IMR-90 (cell line): ENCODE results near the gene CGREF1. TPM values are rescaled to one million over a fixed set of nuclear protein-coding genes. Genes with fewer than 3 reads are reported as not detected.
"Not testable (repeated sequence)": the region's sequence is repeated elsewhere in the genome, so short reads cannot be mapped to it uniquely, and the experiment has no call there.

ENCODE experiments used
- ATAC-seq: fragments of 200-7000 bp; cut with Tn5 transposase; 2 replicates; pipeline ENCODE4 v1.9.1; 2020; ENCODE audit warnings: low read depth, mild to moderate bottlenecking, moderate library complexity
- BruUV-seq: library from RNA; stranded (reverse); fragments of 400-500 nt; replicated peaks from 2 replicates; lab custom pipeline; 2021; lab: Mats Ljungman, UMichigan
- CTCF ChIA-PET: fragments of 300-600 bp; formaldehyde crosslinking; extraction: SDS; loops from one replicate; lab custom pipeline; 2021; ENCODE audit warnings: antibody characterized with exemption; lab: Yijun Ruan, JAX
- POLR2A ChIA-PET: fragments of 300-600 bp; sonication (Branson Sonifier 250); formaldehyde crosslinking; loops from one replicate; lab custom pipeline; 2022; ENCODE audit warnings: antibody characterized with exemption; ENCODE audit not compliant: unreplicated experiment; lab: Charles Lee
- DNase-seq: peaks from one replicate; pipeline ENCODE4 v3.0.0; 2013
- H2AFZ ChIP-seq: replicated peaks from 2 replicates; pipeline ENCODE3; 2013; ENCODE audit warnings: low read length, mild to moderate bottlenecking; ENCODE audit not compliant: poor library complexity
- H2AK5ac ChIP-seq: 2 replicates; pipeline ENCODE4 v1.6.1; 2013; ENCODE audit warnings: low read depth, low read length, inconsistent platforms
- H2AK9ac ChIP-seq: replicated peaks from 2 replicates; pipeline ENCODE3; 2013; ENCODE audit warnings: mild to moderate bottlenecking, low read depth, low read length, moderate library complexity; ENCODE audit not compliant: poor library complexity
- H2BK120ac ChIP-seq: 2 replicates; pipeline ENCODE4 v1.6.1; 2013; ENCODE audit warnings: low read depth, low read length, inconsistent platforms
- H2BK15ac ChIP-seq: 3 replicates; pipeline ENCODE4 v1.6.1; 2013; ENCODE audit warnings: low read depth, low read length, inconsistent platforms
- H2BK20ac ChIP-seq: 2 replicates; pipeline ENCODE4 v1.6.1; 2013; ENCODE audit warnings: low read depth, mild to moderate bottlenecking, inconsistent platforms, low read length, moderate library complexity
- H2BK5ac ChIP-seq: 2 replicates; pipeline ENCODE4 v1.6.1; 2013; ENCODE audit warnings: mild to moderate bottlenecking, low read depth, low read length, inconsistent platforms; ENCODE audit not compliant: poor library complexity, severe bottlenecking
- H3K14ac ChIP-seq: replicated peaks from 2 replicates; pipeline ENCODE4 v1.6.1; 2013; ENCODE audit warnings: low read depth, low read length, inconsistent platforms
- H3K18ac ChIP-seq: 2 replicates; pipeline ENCODE4 v1.6.1; 2013; ENCODE audit warnings: low read depth, low read length, control low read depth
- H3K23ac ChIP-seq: 2 replicates; pipeline ENCODE4 v1.6.1; 2013; ENCODE audit warnings: low read depth, low read length, inconsistent platforms
- H3K27ac ChIP-seq: 2 replicates; pipeline ENCODE4 v1.5.1; 2013; ENCODE audit warnings: mild to moderate bottlenecking, control low read depth, low read length; ENCODE audit not compliant: insufficient read depth
- H3K27me3 ChIP-seq: 2 replicates; pipeline ENCODE4 v1.6.1; 2013; ENCODE audit warnings: low read length; ENCODE audit not compliant: control insufficient read depth, insufficient read depth
- H3K36me3 ChIP-seq: 2 replicates; pipeline ENCODE4 v1.6.1; 2013; ENCODE audit warnings: low read length, mixed read lengths; ENCODE audit not compliant: control insufficient read depth, insufficient read depth
- H3K4ac ChIP-seq: 2 replicates; pipeline ENCODE4 v1.6.1; 2013; ENCODE audit warnings: low read depth, low read length, inconsistent platforms
- H3K4me1 ChIP-seq: 2 replicates; pipeline ENCODE4 v1.6.1; 2013; ENCODE audit warnings: low read length, mixed read lengths; ENCODE audit not compliant: control insufficient read depth, insufficient read depth
- H3K4me2 ChIP-seq: 2 replicates; pipeline ENCODE4 v1.6.1; 2013; ENCODE audit warnings: low read depth, mild to moderate bottlenecking, control low read depth, low read length, moderate library complexity
- H3K4me3 ChIP-seq: 2 replicates; pipeline ENCODE4 v1.5.1; 2013; ENCODE audit warnings: low read depth, mild to moderate bottlenecking, control low read depth, low read length, moderate library complexity; ENCODE audit not compliant: insufficient read depth
- H3K56ac ChIP-seq: 2 replicates; pipeline ENCODE4 v1.6.1; 2013; ENCODE audit warnings: low read length, inconsistent platforms; ENCODE audit not compliant: insufficient read depth; ENCODE audit errors: extremely low read depth
- H3K79me1 ChIP-seq, 2 experiments: 2 replicates each; pipeline ENCODE4 v1.6.1; 2013; ENCODE audit warnings: low read length in 2 of 2, inconsistent platforms in 1 of 2, low read depth in 1 of 2
- H3K9ac ChIP-seq: 2 replicates; pipeline ENCODE4 v1.6.1; 2013; ENCODE audit warnings: low read depth, low read length, control low read depth
- H3K9me1 ChIP-seq: 2 replicates; pipeline ENCODE4 v1.6.1; 2013; ENCODE audit warnings: low read length, inconsistent platforms; ENCODE audit not compliant: insufficient read depth
- H3K9me3 ChIP-seq: 2 replicates; pipeline ENCODE4 v1.6.1; 2013; ENCODE audit warnings: low read length; ENCODE audit not compliant: control insufficient read depth, insufficient read depth
- H4K20me1 ChIP-seq: 2 replicates; pipeline ENCODE4 v1.6.1; 2013; ENCODE audit warnings: low read length, inconsistent platforms; ENCODE audit not compliant: insufficient read depth
- H4K5ac ChIP-seq: 2 replicates; pipeline ENCODE4 v1.6.1; 2013; ENCODE audit warnings: mild to moderate bottlenecking, low read depth, low read length, control low read depth
- H4K8ac ChIP-seq, 2 experiments: 2 replicates each; pipeline ENCODE4 v1.6.1; 2013; ENCODE audit warnings: low read depth in 2 of 2, low read length in 2 of 2, control low read depth in 1 of 2, inconsistent platforms in 1 of 2
- H4K91ac ChIP-seq: 2 replicates; pipeline ENCODE4 v1.6.1; 2013; ENCODE audit warnings: low read depth, low read length, inconsistent platforms; ENCODE audit not compliant: insufficient read depth
- WGBS, 2 experiments: methylation state at CpG; one replicate each; pipeline versions ENCODE4 v1.1.5 to v1.1.7; 2013; ENCODE audit warnings: missing lambda C conversion rate in 2 of 2; ENCODE audit not compliant: insufficient read length in 1 of 2; ENCODE audit errors: extremely low coverage in 2 of 2; 5-methylcytosine and 5-hydroxymethylcytosine counted together
- dilution Hi-C: fragments of 300-500 bp; cut with HindIII; formaldehyde crosslinking; loops from one replicate; pipeline ENCODE4 v1.14.3; 2018; ENCODE audit warnings: low sequenced_read_pairs; ENCODE audit not compliant: unreplicated experiment
- in situ Hi-C: fragments of 300-500 bp; cut with MboI; formaldehyde crosslinking; loops from 3 replicates; pipeline ENCODE4 v1.14.3; 2019; ENCODE audit warnings: low sequenced_read_pairs, inconsistent platforms, mixed read lengths
- intact Hi-C: fragments of 100-400 bp; cut with micrococcal nuclease; formaldehyde crosslinking; loops from 2 replicates; pipeline ENCODE4 v1.10.0; 2022
- polyA plus RNA-seq, 3 experiments: library from polyadenylated mRNA; depleted of rRNA; stranded (reverse); fragments of >200 nt; gene quantifications; 2 replicates each; pipeline ENCODE4 v1.2.3, GENCODE V29; 2012; ENCODE audit warnings: low replicate concordance in 1 of 3
- total RNA-seq: library from RNA; depleted of rRNA; stranded (reverse); fragments of >200 nt; gene quantifications from 2 replicates; pipeline ENCODE4 v1.2.3, GENCODE V29; 2012

CGREF1 gene
- total and polyA plus RNA-seq, 2 of the 4 experiments (the other 2 are of a cell fraction), result 0.54 to 1.3 TPM

DNA sequence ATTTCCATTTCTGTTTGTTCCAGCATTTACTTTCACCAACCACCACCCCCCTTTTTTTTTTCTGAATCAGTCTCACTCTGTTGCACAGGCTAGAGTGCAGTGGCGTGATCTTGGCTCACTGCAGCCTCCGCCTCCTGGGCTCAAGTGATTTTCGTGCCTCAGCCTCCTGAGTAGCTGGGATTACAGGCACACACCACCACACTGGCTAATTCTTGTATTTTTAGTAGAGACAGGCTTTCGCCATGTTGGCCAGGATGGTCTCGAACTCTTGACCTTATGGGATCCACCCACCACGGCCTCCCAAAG lies 43.4 kb downstream of the CGREF1 start:
- H3K79me1 ChIP-seq, result peaks cover 5 to 33% of the 10 kb centered on the region in 2 experiments
- H3K27ac ChIP-seq, result peak overlapping the region; percentile 31; the same call in 1 of the 2 replicates
- H3K27me3 ChIP-seq, POLR2A ChIA-PET, H3K56ac ChIP-seq, dilution Hi-C loops, H3K18ac ChIP-seq, H4K20me1 ChIP-seq, H3K4me2 ChIP-seq, in situ Hi-C loops, DNase-seq, H3K9me3 ChIP-seq, CTCF ChIA-PET, H2BK5ac ChIP-seq, ATAC-seq, H3K4me3 ChIP-seq, intact Hi-C loops, H3K36me3 ChIP-seq, H2AK9ac ChIP-seq, H2AFZ ChIP-seq, H4K5ac ChIP-seq, BruUV-seq, H4K91ac ChIP-seq: not testable (repeated sequence)
- peak overlapping the region; percentile 68; the same call in 1 of the 2 replicates for H2BK20ac ChIP-seq
- H2BK120ac ChIP-seq, result peak overlapping the region; percentile 72; the same call in 1 of the 2 replicates
- peak overlapping the region; percentile 10; the same call in 1 of the 2 replicates for H2AK5ac ChIP-seq
- peaks cover 14% of the 10 kb centered on the region; the same call in 1 of the 2 replicates for H3K9me1 ChIP-seq
- peaks cover 31% of the 10 kb centered on the region for H3K4me1 ChIP-seq
- WGBS, 2 experiments, result 100% methylated on average over 1 of the region's 6 CpGs; no CpG with 5 or more reads in 1 of the 2 experiments
- H3K14ac ChIP-seq, result peak overlapping the region; percentile 50; the same call in 1 of the 2 replicates
- H4K8ac ChIP-seq, result peak overlapping the region in 1 of 2 experiments; percentile 30; a peak in 1 of 4 replicates
- peak overlapping the region; percentile 31; the same call in 1 of the 2 replicates for H3K23ac ChIP-seq
- H3K4ac ChIP-seq, result peak overlapping the region; percentile 76; the same call in 1 of the 2 replicates
- H2BK15ac ChIP-seq, result peak overlapping the region; percentile 19; the same call in 1 of the 3 replicates
- H3K9ac ChIP-seq, result peak overlapping the region; percentile 18; the same call in 1 of the 2 replicates
